ENCODE measurements around the gene TFR2.

The TFR2 gene

DNA sequence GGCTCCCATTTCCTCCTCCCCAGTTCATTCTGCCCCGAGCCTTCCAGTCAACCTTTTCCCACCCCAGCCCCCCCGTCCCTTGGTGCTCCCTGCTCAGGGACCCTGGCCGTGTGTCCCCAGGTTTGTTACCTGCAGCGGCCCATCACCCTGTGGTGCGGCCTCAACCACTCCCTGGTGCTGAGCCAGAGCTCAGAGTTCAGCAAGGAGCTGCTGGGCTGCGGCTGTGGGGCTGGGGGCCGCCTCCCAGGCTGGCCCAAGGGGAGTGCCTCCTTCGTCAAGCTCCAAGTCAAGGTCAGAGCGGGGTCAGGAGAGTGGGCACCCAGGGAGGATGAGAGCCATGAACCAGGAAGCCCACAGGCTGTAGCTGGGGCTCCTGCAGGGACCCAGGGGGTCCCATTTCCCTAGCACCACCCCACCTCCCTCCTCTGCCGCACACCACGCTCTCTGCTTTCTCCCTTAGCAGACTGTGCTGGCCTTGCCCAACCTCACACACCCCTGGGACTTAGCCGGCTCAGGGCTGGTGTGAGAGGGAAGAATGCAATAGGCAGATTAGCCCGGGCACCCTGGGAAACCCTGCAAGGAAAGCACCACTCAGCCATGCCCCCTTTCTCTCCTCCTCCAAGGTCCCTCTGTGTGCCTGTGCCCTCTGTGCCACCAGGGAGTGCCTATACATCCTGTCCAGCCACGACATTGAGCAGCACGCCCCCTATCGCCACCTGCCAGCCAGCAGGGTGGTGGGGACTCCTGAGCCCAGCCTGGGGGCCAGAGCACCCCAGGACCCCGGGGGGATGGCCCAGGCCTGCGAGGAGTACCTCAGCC lies 41.2 kb downstream of the TFR2 start:
- TF ChIP-seq TAF1 (IDR thresholded peaks at IDR 0.05; ENCODE audit: borderline replicate concordance, insufficient read depth, low read length): no peak
- no peak for TF ChIP-seq POLR2AphosphoS5 (IDR thresholded peaks at IDR 0.05; ENCODE audit: low read depth, low read length)
- no peak for TF ChIP-seq SIN3A (IDR thresholded peaks at IDR 0.05; ENCODE audit: borderline replicate concordance, insufficient read depth, low read length)
- TF ChIP-seq, protein P1, sequence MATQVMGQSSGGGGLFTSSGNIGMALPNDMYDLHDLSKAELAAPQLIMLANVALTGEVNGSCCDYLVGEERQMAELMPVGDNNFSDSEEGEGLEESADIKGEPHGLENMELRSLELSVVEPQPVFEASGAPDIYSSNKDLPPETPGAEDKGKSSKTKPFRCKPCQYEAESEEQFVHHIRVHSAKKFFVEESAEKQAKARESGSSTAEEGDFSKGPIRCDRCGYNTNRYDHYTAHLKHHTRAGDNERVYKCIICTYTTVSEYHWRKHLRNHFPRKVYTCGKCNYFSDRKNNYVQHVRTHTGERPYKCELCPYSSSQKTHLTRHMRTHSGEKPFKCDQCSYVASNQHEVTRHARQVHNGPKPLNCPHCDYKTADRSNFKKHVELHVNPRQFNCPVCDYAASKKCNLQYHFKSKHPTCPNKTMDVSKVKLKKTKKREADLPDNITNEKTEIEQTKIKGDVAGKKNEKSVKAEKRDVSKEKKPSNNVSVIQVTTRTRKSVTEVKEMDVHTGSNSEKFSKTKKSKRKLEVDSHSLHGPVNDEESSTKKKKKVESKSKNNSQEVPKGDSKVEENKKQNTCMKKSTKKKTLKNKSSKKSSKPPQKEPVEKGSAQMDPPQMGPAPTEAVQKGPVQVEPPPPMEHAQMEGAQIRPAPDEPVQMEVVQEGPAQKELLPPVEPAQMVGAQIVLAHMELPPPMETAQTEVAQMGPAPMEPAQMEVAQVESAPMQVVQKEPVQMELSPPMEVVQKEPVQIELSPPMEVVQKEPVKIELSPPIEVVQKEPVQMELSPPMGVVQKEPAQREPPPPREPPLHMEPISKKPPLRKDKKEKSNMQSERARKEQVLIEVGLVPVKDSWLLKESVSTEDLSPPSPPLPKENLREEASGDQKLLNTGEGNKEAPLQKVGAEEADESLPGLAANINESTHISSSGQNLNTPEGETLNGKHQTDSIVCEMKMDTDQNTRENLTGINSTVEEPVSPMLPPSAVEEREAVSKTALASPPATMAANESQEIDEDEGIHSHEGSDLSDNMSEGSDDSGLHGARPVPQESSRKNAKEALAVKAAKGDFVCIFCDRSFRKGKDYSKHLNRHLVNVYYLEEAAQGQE (IDR thresholded peaks at IDR 0.05; ENCODE audit: insufficient read depth in 1 of 2, low read depth in 2 of 2, low read length in 2 of 2): no peak
- no peak for TF ChIP-seq FOXP2 (optimal IDR thresholded peaks at IDR 0.05; ENCODE audit: borderline replicate concordance, extremely low read depth, extremely low read length, insufficient read depth)

DNA sequence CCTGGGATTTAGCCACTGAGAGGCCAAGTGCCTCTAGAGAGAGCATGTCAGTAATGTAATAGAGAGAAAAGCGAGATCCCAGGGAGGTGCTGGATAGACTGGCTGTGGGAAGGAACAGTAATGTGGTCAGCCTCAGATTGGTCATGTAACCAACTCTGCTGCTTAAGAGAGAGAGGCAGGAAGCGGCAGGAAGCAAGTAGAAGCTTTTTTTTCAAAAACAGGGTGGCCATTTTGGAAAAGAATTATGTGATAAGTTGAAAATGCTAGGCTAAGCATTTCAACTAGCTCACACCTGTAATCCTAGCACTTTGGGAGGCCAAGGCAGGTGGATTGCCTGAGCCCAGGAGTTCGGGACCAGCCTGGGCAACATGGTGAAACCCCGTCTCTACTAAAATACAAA lies 42.9 kb downstream of the TFR2 start:
- TF ChIP-seq POLR2AphosphoS5 (IDR thresholded peaks at IDR 0.05; ENCODE audit: low read depth, low read length) (no peak), FOXP2 (optimal IDR thresholded peaks at IDR 0.05; ENCODE audit: borderline replicate concordance, extremely low read depth, extremely low read length, insufficient read depth) (no peak), TAF1 (IDR thresholded peaks at IDR 0.05; ENCODE audit: borderline replicate concordance, insufficient read depth, low read length) (no peak)
- TF ChIP-seq, protein P1 (IDR thresholded peaks at IDR 0.05; ENCODE audit: insufficient read depth in 1 of 2, low read depth in 2 of 2, low read length in 2 of 2): no peak

DNA sequence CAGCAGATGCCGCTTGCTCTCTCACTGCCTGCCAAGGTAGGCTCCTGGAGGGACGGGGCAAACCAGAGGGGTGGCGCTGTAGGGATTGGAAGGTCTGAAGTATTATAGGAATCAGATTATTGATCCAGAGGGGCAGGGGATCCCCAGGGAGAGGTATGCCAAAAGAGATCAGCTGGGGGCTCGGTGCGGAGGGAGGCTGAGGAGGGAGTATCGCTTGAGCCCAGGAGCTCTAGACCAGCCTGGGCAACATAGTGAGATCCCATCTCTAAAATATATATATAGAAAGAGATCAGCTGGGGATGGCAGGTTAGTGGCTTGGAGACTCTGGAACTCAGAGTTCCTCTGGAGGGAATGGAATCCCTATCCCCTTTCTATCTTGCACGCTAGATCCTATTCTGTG lies 46.2 kb downstream of the TFR2 start:
- TF ChIP-seq POLR2AphosphoS5 (IDR thresholded peaks at IDR 0.05; ENCODE audit: low read depth, low read length): no peak
- no peak for TF ChIP-seq SIN3A (IDR thresholded peaks at IDR 0.05; ENCODE audit: borderline replicate concordance, insufficient read depth, low read length)
- TF ChIP-seq, protein P1 (IDR thresholded peaks at IDR 0.05; ENCODE audit: insufficient read depth in 1 of 2, low read depth in 2 of 2, low read length in 2 of 2): no peak
- no peak for TF ChIP-seq TAF1 (IDR thresholded peaks at IDR 0.05; ENCODE audit: borderline replicate concordance, insufficient read depth, low read length)
- TF ChIP-seq FOXP2 (optimal IDR thresholded peaks at IDR 0.05; ENCODE audit: borderline replicate concordance, extremely low read depth, extremely low read length, insufficient read depth): no peak

DNA sequence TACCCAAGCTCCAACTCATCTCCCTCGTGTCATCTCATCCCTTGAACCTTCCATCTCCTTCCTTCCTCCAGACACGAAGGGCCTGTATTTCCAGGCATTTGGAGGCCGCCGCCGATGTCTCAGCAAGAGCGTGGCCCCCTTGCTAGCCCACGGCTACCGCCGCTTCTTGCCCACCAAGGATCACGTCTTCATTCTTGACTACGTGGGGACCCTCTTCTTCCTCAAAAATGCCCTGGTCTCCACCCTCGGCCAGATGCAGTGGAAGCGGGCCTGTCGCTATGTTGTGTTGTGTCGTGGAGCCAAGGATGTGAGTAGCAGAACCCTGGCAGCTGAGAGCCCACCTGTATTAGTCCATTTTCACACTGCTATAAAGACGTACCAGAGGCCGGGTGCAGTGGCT lies 49.8 kb downstream of the TFR2 start:
- TF ChIP-seq TAF1 (IDR thresholded peaks at IDR 0.05; ENCODE audit: borderline replicate concordance, insufficient read depth, low read length) (no peak), SIN3A (IDR thresholded peaks at IDR 0.05; ENCODE audit: borderline replicate concordance, insufficient read depth, low read length) (no peak), POLR2AphosphoS5 (IDR thresholded peaks at IDR 0.05; ENCODE audit: low read depth, low read length) (no peak), FOXP2 (optimal IDR thresholded peaks at IDR 0.05; ENCODE audit: borderline replicate concordance, extremely low read depth, extremely low read length, insufficient read depth) (no peak)
- TF ChIP-seq, protein P1 (IDR thresholded peaks at IDR 0.05; ENCODE audit: insufficient read depth in 1 of 2, low read depth in 2 of 2, low read length in 2 of 2): no peak

Data from PFSK-1 (cell line).